GM18519 (cell line): ENCODE measurements around the gene GNAI3.

Experiments
- ATAC-seq: cut with Tn5 transposase; IDR thresholded peaks from one replicate; pipeline ENCODE4 v1.9.1; 2021; ENCODE audit warnings: mild to moderate bottlenecking, moderate library complexity; ENCODE audit not compliant: unreplicated experiment, low FRiP score

GNAI3 gene

GRCh38 chr1:109543988-109544735, 4.3 kb upstream of the GNAI3 start:
- no peak for ATAC-seq

DNA sequence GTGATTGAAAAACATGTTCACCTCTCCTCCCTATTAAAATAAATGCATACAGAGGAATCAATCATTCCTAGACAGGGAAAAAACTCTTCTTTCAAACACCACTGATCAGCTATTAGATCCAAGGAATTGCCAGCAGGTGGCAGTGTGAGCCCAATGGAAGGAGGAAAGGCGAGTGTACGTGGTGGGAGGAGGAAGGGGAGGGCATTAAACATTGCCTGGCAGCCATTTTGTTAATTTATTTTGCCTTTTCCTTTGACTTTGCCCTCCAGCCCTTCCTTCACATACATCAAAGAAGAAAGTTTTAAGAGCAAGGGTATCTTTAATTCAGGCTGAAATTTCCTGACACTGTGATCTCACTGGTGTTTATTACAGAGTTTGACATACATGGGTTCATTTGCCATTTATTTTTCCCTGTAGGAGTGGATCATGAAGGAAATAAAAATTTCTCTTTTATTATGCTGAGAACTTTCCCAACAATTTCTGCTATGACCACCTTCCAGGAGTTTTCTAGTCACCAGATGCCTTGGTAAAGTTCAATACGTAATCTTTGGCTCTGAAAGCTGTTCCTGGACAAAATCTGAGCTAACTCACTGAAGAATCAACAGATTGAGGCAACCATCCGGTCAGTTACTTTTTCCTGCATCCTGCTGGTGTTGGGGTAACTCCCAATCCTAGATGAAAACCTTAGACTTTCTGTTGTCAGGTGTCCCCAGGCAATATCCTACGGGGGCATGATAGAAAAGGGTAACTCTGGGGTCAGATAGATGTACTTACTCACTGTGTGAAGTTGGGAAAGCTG, 1.9 kb upstream of the GNAI3 start:
- no peak for ATAC-seq

DNA sequence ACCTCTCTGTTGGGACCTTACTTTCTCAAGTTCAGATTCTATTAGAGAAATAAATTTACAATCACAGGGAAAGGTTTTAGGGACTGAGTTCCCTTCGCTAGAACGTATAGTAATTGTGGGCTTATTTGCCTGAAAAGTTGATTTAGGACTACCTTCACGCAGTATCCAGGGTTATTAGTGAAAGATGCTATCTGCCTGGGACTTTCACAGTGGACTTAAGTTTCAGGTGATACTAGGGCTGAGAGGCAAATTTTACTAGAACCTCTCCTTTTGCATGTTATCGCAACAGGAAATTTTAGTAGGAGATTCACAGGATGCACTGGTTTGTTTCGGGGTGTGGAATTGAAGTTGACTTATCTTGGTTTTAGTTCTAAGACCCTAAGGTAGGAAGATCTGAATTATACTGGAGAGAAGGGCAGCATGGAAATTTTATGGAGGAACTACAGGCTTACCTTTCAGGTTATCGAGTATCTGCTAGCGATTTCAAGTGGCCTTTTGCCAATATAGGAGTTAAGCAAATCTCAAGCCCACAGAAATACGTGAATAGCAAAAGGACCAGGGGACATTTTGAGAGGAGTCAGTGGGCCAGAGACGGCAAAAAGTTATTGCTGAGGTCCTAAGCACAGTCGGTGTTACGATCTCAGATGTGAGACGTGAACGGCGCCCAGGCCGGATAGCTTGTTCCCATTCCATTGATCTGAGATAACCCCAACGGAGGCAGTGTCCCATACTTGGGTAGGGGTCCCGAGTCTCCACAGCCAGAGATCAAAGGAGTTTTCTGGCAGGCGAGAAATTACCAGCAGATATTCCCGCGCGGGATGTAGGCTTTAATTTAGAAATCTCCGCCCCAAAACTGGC, 723 bp upstream of the GNAI3 start:
- no peak for ATAC-seq

- ATAC-seq: no peak
These were observed 8.1 kb downstream of the GNAI3 start for GRCh38 chr1:109556563-109556962.

- no peak for ATAC-seq
These were observed 9.1 kb downstream of the GNAI3 start for GRCh38 chr1:109557520-109557919.

DNA sequence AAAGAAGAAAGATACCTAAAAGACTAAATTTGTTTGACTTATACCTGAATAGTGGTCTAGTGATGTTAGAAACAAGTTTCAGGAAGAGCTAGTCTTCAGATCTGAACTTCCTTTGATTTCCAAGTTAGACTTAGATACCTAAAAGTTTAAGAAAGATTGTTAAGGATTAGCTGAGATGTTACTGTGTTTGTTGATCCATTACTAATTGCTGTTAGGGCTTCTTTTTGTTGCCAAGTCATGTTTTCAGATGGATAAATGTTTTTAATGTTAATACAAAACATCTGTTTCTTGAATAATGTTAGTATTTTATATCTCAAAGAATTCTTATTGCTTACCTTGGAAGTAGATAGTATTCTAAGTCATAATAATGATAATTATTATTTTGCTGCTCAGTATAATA, 11.6 kb downstream of the GNAI3 start:
- ATAC-seq: no peak

GRCh38 chr1:109564194-109564878, 15.9 kb downstream of the GNAI3 start:
- no peak for ATAC-seq

DNA sequence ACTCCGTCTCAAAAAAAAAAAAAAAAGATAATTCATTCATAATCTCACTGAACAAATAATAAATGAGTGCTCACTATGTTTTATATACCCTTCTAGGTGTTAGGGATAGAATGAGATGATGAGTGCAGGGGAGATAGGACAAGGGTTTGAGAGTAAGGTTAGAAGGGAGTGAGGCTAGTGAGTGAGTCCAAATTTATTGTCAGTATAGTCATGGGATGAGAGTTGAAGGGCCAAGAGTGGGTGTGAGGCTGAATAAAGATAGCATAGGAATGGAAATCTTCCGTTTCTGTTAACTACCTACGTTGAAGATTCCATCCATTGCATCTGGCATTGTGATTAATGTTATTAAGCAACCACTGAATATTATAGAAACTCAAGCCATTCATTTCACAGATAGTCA, 16.8 kb downstream of the GNAI3 start:
- no peak for ATAC-seq

GRCh38 chr1:109566982-109567381, 18.6 kb downstream of the GNAI3 start:
- ATAC-seq: no peak

GRCh38 chr1:109567877-109568672, 19.7 kb downstream of the GNAI3 start:
- no peak for ATAC-seq

DNA sequence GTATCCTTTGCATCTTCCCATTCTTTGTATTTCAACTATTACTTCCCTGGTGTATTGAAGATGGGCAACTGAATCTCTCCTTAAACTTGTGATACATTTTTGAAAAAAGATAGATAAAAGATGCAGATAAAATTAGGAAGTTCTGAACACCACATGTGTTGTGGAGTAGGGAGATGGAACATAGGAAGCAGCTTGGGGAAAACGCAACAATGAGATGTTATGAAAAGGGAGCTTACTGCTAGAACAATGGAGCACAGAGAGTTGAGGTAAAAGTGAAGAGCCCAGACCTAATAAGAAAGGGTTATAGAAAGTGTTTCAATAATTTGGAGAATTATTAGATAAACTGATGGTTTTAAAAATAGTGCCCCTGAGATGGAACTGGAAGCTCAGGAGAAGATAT, 20.9 kb downstream of the GNAI3 start:
- no peak for ATAC-seq

- no peak for ATAC-seq
These were observed 22.0 kb downstream of the GNAI3 start for GRCh38 chr1:109570414-109570813.

- ATAC-seq: no peak
These were observed 25.4 kb downstream of the GNAI3 start for GRCh38 chr1:109573785-109574184.

DNA sequence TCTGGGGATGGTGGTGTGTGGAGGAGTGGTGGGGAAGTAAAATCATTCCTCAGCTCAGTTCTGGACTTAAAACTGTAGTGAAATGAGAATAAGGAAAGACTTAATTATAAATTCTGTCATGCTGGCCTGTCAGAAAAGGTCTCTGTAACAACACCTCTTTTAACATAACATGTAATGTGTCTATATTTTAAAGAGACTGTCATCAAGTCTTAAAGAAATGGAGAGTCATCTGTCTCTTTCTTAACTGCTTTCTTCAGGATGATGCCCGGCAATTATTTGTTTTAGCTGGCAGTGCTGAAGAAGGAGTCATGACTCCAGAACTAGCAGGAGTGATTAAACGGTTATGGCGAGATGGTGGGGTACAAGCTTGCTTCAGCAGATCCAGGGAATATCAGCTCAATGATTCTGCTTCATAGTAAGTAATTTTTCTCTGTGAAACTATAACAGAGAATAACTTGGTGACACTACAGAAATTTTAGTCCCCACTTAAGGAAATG, 30.6 kb downstream of the GNAI3 start:
- ATAC-seq: no peak

DNA sequence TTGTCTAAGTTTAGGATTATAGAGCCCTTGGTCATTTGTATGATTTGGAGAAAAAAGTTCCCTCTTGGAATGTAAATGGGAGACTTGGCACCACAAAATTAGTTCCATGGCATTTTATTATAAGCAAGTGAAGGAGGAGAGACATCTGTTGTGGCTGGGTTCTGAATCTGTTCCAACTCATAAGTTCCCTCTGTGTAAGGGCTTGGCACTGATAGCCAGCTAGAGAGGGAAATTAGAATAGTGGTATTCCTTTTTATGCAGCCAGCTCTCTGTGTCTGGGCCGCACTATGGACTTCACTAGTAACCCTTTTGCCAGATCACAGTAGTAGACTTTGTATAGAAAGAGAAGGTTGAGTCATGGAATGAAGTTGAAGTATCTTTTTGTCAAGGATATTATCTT, 31.1 kb downstream of the GNAI3 start:
- ATAC-seq: no peak

DNA sequence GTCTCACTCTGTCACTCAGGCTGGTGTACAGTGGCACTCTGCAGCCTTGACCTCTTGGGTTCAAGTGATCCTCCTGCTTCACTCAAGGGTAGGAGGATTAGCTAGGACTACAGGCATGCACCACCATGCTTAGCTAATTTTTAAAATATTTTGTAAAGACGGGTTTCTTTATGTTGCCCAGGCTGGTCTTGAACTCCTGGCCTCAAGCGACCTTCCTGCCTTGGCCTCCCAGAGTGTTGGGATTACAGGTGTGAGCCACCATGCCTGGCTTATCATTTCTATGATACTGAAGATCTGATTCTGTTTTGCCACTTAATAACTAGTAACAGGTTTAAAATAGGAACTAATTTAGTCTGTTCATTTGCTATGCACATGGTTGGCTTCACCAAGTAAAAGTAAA, 33.6 kb downstream of the GNAI3 start:
- no peak for ATAC-seq

GRCh38 chr1:109584766-109585165, 36.4 kb downstream of the GNAI3 start:
- ATAC-seq: no peak

- no peak for ATAC-seq
These were observed 37.6 kb downstream of the GNAI3 start for GRCh38 chr1:109586055-109586454.

- no peak for ATAC-seq
These were observed 40.8 kb downstream of the GNAI3 start for GRCh38 chr1:109589177-109589576.

DNA sequence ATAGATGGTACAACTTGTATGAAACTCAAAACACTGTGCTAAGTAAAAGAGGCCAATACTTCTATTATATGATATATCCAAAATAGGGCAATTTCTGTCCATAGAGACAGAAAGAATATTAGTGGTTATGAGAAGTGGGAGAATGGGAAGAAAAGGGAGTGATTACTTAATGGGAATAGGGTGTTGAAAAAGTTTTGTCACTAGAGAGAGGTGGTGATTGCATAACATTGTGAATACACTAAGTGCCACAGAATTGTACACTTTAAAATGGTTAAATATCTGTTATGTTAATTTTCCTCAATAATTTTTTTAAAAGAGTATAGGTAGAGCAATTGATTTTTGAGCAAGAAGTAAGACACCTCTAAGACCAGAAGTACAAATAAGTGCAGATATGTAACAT, 41.3 kb downstream of the GNAI3 start:
- ATAC-seq: no peak
